Heart right ventricle (tissue), 16 donors: Measurements from ENCODE around the gene A2M. TPM values are rescaled to one million over a fixed set of nuclear protein-coding genes. Genes with fewer than 3 reads are reported as not detected.

Experiments
- ATAC-seq, 8 donors: fragments of 200-7000 bp; cut with Tn5 transposase; one replicate each; pipeline ENCODE4 v1.9.1; 2020; ENCODE audit warnings: mild to moderate bottlenecking in 8 of 8, moderate library complexity in 8 of 8, moderate number of reproducible peaks in 1 of 8
- DNase-seq, 2 donors: peaks; one replicate each; pipeline ENCODE4 v3.0.0-alpha.2; 2020
- H3K27ac ChIP-seq, 10 donors: fragments of 200-600 bp; sonication (generic) in 2 of 10; one replicate each; pipeline versions ENCODE4 v1.5.0 to v1.8.0; 2020 to 2022; ENCODE audit warnings: mild to moderate bottlenecking in 3 of 10
- H3K27me3 ChIP-seq, 7 donors: fragments of 200-600 bp; one replicate each; pipeline ENCODE4 v1.8.0; 2021 to 2022; ENCODE audit warnings: mild to moderate bottlenecking in 2 of 7
- H3K36me3 ChIP-seq, 9 donors: fragments of 200-600 bp; sonication (generic) in 1 of 9; one replicate each; pipeline versions ENCODE4 v1.5.0 to v1.8.0; 2020 to 2022; ENCODE audit warnings: mild to moderate bottlenecking in 2 of 9
- H3K4me1 ChIP-seq, 9 donors: fragments of 200-600 bp; sonication (generic) in 1 of 9; one replicate each; pipeline versions ENCODE4 v1.5.0 to v1.8.0; 2020 to 2022; ENCODE audit warnings: mild to moderate bottlenecking in 4 of 9
- H3K4me3 ChIP-seq, 10 donors: fragments of 200-600 bp; sonication (generic) in 2 of 10; one replicate each; pipeline versions ENCODE4 v1.5.0 to v1.8.0; 2020 to 2022; ENCODE audit warnings: mild to moderate bottlenecking in 7 of 10, moderate library complexity in 2 of 10
- H3K9me3 ChIP-seq, 11 donors: fragments of 200-600 bp in 10 of 11; sonication (generic) in 2 of 11; one replicate each; pipeline versions ENCODE4 v1.5.0 to v1.8.0; 2013 to 2022; ENCODE audit warnings: mild to moderate bottlenecking in 2 of 11, control low read depth in 1 of 11, moderate library complexity in 1 of 11
- CTCF ChIP-seq, 9 donors: fragments of 200-600 bp; sonication (generic) in 2 of 9; IDR thresholded peaks; one replicate each; pipeline versions ENCODE4 v1.5.0 to v1.8.0; 2021 to 2022; ENCODE audit warnings: antibody characterized with exemption in 9 of 9, mild to moderate bottlenecking in 5 of 9, moderate library complexity in 1 of 9
- WGBS, 2 donors: extraction: QIAGEN DNeasy Blood & Tissue Kit; methylation state at CpG; one replicate each; pipeline ENCODE4 v1.1.7; 2013; ENCODE audit warnings: inconsistent platforms in 1 of 2; 5-methylcytosine and 5-hydroxymethylcytosine counted together
- intact Hi-C, 10 donors: fragments of 100-400 bp; cut with DNase I; formaldehyde crosslinking; loops; one replicate each; pipeline versions ENCODE4 v1.11.1 to v1.14.2; 2022
- polyA plus RNA-seq, 2 donors: library from polyadenylated mRNA; stranded (reverse); fragments of 200-250 nt; gene quantifications; one replicate each; pipeline ENCODE4 v1.2.3, GENCODE V29; 2013
- total RNA-seq, 10 donors: library from RNA; stranded (reverse); fragmentation: NEBNext Ultra II Directional in 3 of 10; extraction: Animal tissue kit (Norgen Biotek cat#: 25700) in 3 of 10; gene quantifications; one replicate each; pipeline versions ENCODE4 v1.2.1 to v1.2.4, GENCODE V29; 2021 to 2023
- donor health status: Arrhythmogenic right ventricular cardiomyopathy.
- donor health status: ischemic (EF 13 %, LVEDD 7.1; RV severe dilation, severe dysfunction).
- donor health status: healthy with polysubstance abuse.
- donor health status: DM: no; HTN: yes; CAD: no.
- donor health status: DM: no; HTN: no; CAD: no.
- donor health status: ischemic (EF 25% LVEDD 6.9; RV normal size, moderate dysfunction).
- donor health status: ischemic (EF 25% LVEDD 5.7; RV mildly dilated, moderate dysfunction).
- donor health status: healthy.
- donor health status: DM: yes; HTN: yes; CAD: no.
- donor health status: Ischemic cardiomyopathy.
- donor health status: ischemic (EF 35%, LVEDD 5.7; RV mildly dilated, moderate dysfunction).
- donor health status: nonischemic (EF 11% LVEDD 7.7; RV severe dilation, severe dysfunction).
- donor health status: DM: yes; HTN: yes; CAD: no.
- donor health status: PGD.
- donor health status: ischemic (EF 29% LVEDD 5.4; RV normal size, mild dysfunction).
- donor health status: nonischemic (EF 23%, LVEDD 6.1; RV moderate dilation, normal function).

A2M gene
- total and polyA plus RNA-seq, 12 donors = 194 to 1,678 (median 449) TPM

- Histone ChIP-seq H3K9me3 (no peaks in the 10 kb centered on the region), H3K4me1 (peaks cover 8 to 79% (median 42%) of the 10 kb centered on the region in 9 donors), H3K36me3 (peaks cover 0 to 50% (median 32%) of the 10 kb centered on the region in 9 donors), H3K4me3 (peak overlapping the region; percentile 26 to 72 (median 64)), H3K27me3 (no peaks in the 10 kb centered on the region), H3K27ac (peak overlapping the region in 9 of 10 donors; percentile 23 to 94 (median 86))
- 64 to 74% methylated on average over 1 of the region's 1 CpG for WGBS, 2 donors
- no peak for TF ChIP-seq CTCF (IDR thresholded peaks at IDR 0.05)
- intact Hi-C loops = loop anchor here in 3 of 10 donors (5.0 to 10.0 kb wide), 3 partner anchors 47 to 171 kb away; no protein-coding TSS in a partner anchor
- no peak for DNase-seq
- no peak for ATAC-seq
Measured at GRCh38 chr12:9113987-9114309, 1.8 kb downstream of the A2M start.

DNA sequence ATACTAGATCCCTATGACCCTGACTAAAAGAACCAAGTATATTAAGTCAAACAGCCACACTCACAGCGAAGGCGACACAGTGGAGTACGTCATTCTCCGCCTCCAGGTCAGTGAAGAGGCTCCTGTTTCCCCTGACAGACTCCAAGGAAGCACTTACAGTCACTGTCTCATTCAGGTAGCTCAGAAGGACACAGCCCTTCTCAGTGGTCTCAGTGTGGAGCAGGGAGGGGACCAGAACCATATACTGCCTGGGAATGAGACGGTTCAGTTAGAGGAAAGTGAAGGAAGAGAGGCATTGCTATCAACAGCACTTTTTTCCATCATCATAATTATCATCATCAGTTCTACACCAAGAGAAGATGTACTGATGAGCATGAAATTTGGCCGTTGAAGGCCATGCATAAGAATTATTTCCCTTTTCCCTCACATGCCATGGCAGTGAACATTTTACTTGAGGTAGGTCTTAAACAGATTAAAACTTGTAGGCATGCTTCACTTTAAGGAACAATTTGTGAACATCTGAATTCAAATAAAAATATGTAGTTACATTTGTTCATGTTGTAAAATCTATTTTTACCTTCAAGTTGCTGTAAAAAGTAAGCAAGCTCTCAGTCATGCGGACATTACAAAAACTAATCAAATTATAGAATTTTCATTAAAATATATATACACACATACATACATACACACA lies 2.3 kb downstream of the A2M start:
- Histone ChIP-seq H3K27ac (peak overlapping the region in 9 of 10 donors; percentile 23 to 94 (median 86)), H3K27me3 (no peaks in the 10 kb centered on the region), H3K9me3 (no peaks in the 10 kb centered on the region), H3K4me1 (peaks cover 8 to 79% (median 41%) of the 10 kb centered on the region in 9 donors), H3K36me3 (peaks cover 0 to 55% (median 38%) of the 10 kb centered on the region in 9 donors), H3K4me3 (peak overlapping the region in 9 of 10 donors; percentile 30 to 72 (median 66))
- intact Hi-C loops = loop anchor here in 3 of 10 donors (5.0 to 10.0 kb wide), 3 partner anchors 46 to 171 kb away; no protein-coding TSS in a partner anchor
- ATAC-seq (no peak), DNase-seq (no peak)
- 58 to 63% methylated on average over 7 of the region's 7 CpGs for WGBS, 2 donors
- TF ChIP-seq CTCF (IDR thresholded peaks at IDR 0.05) = no peak

DNA sequence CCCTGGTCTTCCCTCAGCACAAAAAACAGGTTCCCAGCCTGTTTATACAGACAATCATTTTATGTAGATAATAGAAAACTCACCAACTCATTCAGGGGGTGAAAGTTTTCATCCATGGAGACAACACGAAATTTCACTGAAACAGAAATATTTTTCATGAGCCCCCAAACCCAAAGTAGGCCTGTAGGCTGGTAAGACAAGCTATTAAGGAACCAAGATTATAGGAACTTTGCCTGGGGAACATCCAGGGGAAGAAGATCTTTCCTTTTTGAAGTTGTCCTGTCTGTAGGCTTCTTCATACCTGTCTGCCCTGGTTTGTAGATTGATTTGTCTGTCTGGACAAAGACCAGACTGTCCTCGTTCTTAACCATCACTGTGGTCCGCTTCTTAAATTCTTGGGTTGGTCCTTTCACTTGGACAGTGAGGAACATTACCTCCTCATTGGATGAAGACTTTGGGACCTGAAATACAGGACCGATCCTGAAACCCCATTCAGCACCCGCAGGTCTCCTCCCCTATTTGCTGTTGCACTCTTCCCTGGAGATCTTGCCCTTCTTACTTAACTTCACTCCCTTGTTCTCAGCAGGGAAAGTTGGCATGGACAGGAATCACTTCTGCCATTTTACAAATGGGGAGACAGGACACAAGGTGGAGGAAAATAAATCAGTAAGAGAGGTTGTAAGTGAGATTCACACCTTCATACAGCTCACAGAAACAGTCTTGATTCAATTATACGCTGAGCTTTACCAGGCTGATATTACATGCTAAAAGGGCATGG lies 3.5 kb downstream of the A2M start:
- no peaks in the 10 kb centered on the region for H3K27me3 ChIP-seq
- TF ChIP-seq CTCF (IDR thresholded peaks at IDR 0.05) = no peak
- 80 to 89% methylated on average over 6 of the region's 6 CpGs for WGBS, 2 donors
- no peak for DNase-seq
- H3K4me1 ChIP-seq = peaks cover 2 to 79% (median 36%) of the 10 kb centered on the region in 9 donors
- no peaks in the 10 kb centered on the region for H3K9me3 ChIP-seq
- intact Hi-C loops = loop anchor here in 3 of 10 donors (5.0 to 10.0 kb wide), 3 partner anchors 45 to 173 kb away; no protein-coding TSS in a partner anchor
- ATAC-seq = no peak
- peak overlapping the region in 6 of 10 donors; percentile 9 to 94 (median 88) for H3K27ac ChIP-seq
- peaks cover 0 to 67% (median 43%) of the 10 kb centered on the region in 9 donors for H3K36me3 ChIP-seq
- peak overlapping the region in 9 of 10 donors; percentile 30 to 72 (median 66) for H3K4me3 ChIP-seq

DNA sequence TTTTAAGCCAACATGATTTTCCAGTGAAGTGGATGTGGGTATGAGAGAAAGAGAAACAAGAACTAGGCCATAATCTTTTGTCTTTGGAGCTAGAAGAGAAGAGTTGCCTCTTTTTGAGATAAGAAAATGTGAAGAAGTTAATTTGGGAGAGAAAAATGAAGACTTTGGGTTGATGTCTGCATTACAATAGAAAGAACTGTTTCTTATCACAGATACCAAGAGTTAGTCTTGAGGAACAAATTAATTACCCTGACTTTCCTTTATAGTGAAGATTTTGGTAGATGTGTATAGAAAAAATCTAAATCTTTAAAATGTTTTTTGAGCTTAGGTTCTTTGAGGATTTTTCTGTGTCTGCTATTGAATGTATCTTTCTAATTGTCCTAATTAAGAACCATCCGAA lies 4.2 kb downstream of the A2M start:
- WGBS, 2 donors = 82 to 91% methylated on average over 1 of the region's 1 CpG
- intact Hi-C loops = loop anchor here in 3 of 10 donors (2.0 to 10.0 kb wide), 4 partner anchors 41 to 173 kb away; no protein-coding TSS in a partner anchor
- H3K4me3 ChIP-seq = peak overlapping the region in 5 of 10 donors; percentile 66 to 72 (median 67)
- peaks cover 0 to 74% (median 51%) of the 10 kb centered on the region in 9 donors for H3K36me3 ChIP-seq
- no peak for TF ChIP-seq CTCF (IDR thresholded peaks at IDR 0.05)
- peaks cover 0 to 79% (median 32%) of the 10 kb centered on the region in 9 donors for H3K4me1 ChIP-seq
- no peak for DNase-seq
- no peak for ATAC-seq
- no peaks in the 10 kb centered on the region for H3K27me3 ChIP-seq
- H3K9me3 ChIP-seq = no peaks in the 10 kb centered on the region
- H3K27ac ChIP-seq = peak overlapping the region in 2 of 10 donors; percentile 38 to 92
